GM12865 (cell line): ENCODE data around the gene SLC36A3.
A peak's percentile ranks its signal among the peaks of the same experiment; 100 is the strongest.

Experiments used
- DNase-seq: peaks from one replicate; pipeline ENCODE4 v3.0.0; 2010; ENCODE audit warnings: low read depth
- H3K4me3 ChIP-seq: 2 replicates; pipeline ENCODE4 v1.5.1; 2011; ENCODE audit warnings: mild to moderate bottlenecking, low read depth, low read length, control low read depth
- CTCF ChIP-seq: IDR thresholded peaks from 2 replicates; pipeline ENCODE4 v1.5.1; 2011; ENCODE audit warnings: low read length, control low read depth, low read depth, inconsistent platforms; ENCODE audit not compliant: insufficient read depth; ENCODE audit errors: missing control alignments

Gene SLC36A3

DNA sequence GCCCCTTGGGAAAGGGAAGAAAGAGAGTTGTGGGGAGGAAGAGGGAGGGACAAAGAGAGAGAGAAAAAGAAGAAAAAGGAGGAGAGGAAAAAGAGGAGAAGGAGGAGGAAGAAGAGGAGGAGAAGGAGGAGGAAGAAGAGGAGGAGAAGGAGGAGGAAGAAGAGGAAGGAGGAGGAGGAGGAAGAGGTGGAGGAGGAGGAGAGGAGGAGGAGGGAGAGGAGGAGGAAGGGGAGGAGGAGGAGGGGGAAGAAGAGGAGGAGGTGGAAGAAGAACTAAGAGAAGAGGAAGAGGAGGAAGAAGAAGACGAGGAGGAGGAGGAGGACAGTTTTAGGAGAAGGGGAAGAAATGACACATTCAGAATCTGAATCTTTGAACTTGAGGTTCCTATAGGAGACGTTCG is 36.4 kb upstream of the SLC36A3 start:
- TF ChIP-seq CTCF: no peak

DNA sequence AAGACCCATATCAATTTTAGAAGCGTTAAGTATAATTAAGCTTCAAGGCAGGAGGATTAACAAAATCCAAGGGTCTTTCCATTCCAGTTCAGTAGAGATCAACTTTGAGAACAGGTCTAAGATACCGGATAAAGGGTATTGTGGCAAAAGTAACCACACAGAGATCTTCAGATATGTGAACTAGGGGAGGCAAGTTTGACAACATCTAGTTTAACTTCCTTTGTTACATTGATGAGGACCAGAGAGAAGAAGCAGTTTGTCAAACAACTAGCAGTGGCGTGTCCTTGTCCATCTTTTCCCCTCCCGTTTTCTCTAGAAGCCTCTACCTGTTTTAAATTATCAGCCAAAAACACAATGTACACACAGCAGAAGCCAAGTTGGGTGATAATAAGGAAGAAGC is 35.2 kb upstream of the SLC36A3 start:
- TF ChIP-seq CTCF: no peak
- DNase-seq: no peak
- H3K4me3 ChIP-seq: no peak overlapping the region

More for the DNA sequence above, 36.4 kb upstream of the SLC36A3 start:
- no peak for DNase-seq
- H3K4me3 ChIP-seq: no peak overlapping the region

- no peak for DNase-seq
- no peak overlapping the region for H3K4me3 ChIP-seq
- no peak for TF ChIP-seq CTCF
These were observed 29.3 kb upstream of the SLC36A3 start for GRCh38 chr5:151332857-151333256.

DNA sequence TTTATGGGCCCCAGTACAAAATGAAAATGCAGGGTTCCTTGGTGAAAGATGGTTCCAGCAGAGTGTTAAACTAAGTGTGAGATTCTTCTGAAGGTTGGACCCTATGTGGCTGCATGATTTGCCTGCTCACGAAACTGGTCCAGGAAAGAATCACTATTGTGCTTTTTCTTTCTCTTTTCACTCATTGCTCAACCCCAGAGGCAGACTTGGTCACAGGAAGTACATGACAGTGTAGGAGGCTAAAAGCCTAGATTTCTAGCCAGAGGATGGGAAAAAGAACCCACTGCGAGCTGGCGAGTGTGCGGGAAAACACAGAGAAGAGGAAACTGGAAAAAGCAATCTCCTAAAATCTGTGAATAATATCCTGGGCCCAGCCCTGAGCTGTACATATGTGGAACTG is 25.2 kb upstream of the SLC36A3 start:
- no peak for TF ChIP-seq CTCF
- peak; percentile 13 for DNase-seq
- H3K4me3 ChIP-seq: no peak overlapping the region

DNA sequence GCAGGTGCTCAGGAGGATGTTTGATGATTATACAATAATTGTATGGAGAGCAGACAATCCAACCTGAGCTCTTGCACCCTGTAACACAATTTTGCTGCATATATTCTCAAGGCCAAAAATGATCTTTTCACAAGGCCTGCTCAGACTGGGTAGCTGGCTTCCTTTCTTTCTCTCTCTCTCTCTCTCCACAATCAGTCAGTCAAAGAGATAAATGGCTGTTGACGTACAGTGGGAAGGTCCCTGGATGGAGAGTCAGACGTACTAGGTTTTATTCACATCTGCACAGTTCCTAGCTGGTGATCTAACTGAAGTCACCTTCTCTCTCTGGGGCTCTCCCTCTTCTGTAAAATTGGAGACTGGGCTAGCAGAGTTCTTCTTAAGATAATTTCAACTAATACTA is 24.0 kb upstream of the SLC36A3 start:
- H3K4me3 ChIP-seq: no peak overlapping the region
- no peak for DNase-seq
- no peak for TF ChIP-seq CTCF

DNA sequence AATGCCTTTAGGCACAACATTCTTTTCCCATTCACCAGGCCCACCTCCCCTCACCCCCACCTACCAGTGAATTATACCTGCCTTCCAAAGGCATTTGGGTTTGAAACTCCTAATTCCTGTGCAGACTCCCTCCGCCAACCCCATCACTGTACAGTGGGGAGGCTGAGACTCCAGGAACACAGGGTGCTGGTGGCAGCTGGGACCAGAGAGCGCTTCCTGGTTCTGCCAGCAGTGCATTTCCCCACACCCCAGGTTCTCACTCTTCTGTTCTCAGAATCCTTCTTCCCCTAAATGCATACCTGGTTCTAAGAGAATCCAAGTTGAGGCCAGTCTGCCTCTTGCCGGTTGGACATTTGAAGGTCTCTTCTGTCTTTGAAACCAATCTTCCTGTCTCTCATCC is 22.7 kb upstream of the SLC36A3 start:
- no peak for TF ChIP-seq CTCF
- DNase-seq: no peak
- no peak overlapping the region for H3K4me3 ChIP-seq

GRCh38 chr5:151320481-151320880 is 16.9 kb upstream of the SLC36A3 start:
- no peak overlapping the region for H3K4me3 ChIP-seq
- TF ChIP-seq CTCF: no peak
- no peak for DNase-seq
